Measurements from ENCODE around the gene LCAT. TPM values are rescaled to one million over a fixed set of nuclear protein-coding genes. Genes with fewer than 3 reads are reported as not detected.

The LCAT gene
- total and polyA plus RNA-seq, 8 donors = 23.9 to 37.6 (median 31.5) TPM

DNA sequence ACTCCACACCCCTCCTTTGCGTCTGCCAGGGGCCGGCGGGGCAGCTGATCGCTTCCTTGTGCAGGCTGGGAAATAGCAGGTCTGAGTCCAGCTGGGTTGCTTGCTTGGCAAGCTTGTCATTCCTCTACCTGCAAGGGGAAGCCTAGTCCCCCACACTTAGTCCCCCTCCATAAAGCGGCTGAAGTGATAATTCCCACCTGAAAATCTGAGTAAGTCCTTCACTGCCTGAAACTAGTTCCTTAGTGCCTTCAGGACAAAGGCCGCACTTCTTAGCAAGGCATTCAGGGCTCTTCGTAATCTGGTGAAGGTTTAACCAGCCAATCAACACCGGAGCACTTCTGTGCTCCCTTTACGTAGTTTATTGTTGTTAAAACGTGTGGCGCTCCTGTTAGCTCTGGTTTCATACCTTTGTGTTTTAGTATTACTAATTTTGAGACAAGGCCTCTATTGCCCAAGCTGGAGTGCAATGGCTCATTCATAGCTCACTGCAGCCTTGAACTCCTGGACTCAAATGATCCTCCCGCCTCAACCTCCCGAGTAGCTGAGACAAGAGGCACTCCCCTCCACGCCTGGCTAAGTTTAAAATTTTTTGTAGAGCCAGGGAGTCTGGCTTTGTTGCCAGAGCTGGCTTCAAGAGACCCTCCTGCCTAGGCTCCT, 50.0 kb downstream of the LCAT start:
- no peaks in the 10 kb centered on the region for H3K9me3 ChIP-seq
- intact Hi-C loops (cut with DNase I) = no loop called here
- H3K27ac ChIP-seq = peak overlapping the region; percentile 90 to 94
- ATAC-seq (peak; percentile 17), DNase-seq (no peak)
- H3K4me3 ChIP-seq = peak overlapping the region; percentile 81 to 90
- H3K4me1 ChIP-seq = peaks cover 6 to 52% of the 10 kb centered on the region in 2 donors
- H3K36me3 ChIP-seq = no peaks in the 10 kb centered on the region
- no peaks in the 10 kb centered on the region for H3K27me3 ChIP-seq
- TF ChIP-seq, protein P1, sequence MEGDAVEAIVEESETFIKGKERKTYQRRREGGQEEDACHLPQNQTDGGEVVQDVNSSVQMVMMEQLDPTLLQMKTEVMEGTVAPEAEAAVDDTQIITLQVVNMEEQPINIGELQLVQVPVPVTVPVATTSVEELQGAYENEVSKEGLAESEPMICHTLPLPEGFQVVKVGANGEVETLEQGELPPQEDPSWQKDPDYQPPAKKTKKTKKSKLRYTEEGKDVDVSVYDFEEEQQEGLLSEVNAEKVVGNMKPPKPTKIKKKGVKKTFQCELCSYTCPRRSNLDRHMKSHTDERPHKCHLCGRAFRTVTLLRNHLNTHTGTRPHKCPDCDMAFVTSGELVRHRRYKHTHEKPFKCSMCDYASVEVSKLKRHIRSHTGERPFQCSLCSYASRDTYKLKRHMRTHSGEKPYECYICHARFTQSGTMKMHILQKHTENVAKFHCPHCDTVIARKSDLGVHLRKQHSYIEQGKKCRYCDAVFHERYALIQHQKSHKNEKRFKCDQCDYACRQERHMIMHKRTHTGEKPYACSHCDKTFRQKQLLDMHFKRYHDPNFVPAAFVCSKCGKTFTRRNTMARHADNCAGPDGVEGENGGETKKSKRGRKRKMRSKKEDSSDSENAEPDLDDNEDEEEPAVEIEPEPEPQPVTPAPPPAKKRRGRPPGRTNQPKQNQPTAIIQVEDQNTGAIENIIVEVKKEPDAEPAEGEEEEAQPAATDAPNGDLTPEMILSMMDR (IDR thresholded peaks at IDR 0.05) = no peak

DNA sequence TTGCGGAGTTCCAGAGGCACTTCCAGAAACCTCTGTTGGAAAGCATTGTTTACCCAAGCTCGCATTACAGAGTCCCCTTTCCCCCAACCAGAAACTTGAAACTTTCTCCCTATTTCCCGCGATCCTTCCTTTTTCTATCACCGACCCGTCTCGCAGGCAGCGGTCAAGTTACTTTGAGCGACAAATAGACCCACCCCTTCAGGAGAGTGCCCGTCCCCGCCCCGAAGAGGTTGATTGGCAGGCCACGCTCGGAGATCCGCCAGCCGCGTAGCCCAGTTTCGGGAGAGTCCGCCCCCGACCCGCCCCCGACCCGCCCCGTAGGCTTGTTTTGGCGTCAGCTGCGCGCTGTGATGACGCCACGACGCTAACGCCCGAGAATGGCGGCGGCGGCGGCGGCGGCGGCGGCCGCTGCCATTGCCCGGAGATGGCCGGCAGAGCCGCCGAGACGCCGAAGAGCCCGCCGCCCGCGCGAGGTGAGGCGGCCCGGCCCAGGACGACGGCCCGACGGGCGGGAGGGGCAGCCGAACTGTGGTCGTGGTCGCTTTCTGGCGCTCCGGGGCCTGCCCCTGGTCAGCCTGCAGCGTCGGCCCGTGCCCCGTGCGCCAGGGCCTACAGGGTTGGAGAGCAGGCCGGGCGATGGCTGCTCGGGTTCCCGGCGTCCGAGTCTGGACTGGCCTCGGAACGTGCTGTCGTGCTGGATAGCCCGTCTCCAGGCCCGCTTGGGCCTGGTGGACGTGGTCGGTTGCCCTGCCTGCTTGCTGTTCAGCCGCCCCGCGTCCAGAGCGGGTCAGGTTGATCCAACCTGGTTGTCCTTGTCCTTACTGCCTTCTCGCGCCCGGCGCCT, 50.8 kb downstream of the LCAT start, which contains the start of gene PSKH1:
Gene PSKH1 (plus strand): TSS at position 356 of the 844 bp plus-strand sequence. CDS start 15,496 bp downstream, outside the sequence.
- Histone ChIP-seq H3K27me3 (no peaks in the 10 kb centered on the region), H3K27ac (peak within 1 kb of the TSS; percentile 90 to 94), H3K4me3 (peak within 1 kb of the TSS; percentile 81 to 90), H3K9me3 (no peaks in the 10 kb centered on the region), H3K36me3 (no peaks in the 10 kb centered on the region), H3K4me1 (peaks cover 6 to 49% of the 10 kb centered on the region in 2 donors)
- ATAC-seq = peak; percentile 98
- peak; percentile 92 to 99 (median 98) for DNase-seq
- intact Hi-C loops (cut with DNase I) = no loop called here
- TF ChIP-seq, protein P1 (IDR thresholded peaks at IDR 0.05) = no peak

DNA sequence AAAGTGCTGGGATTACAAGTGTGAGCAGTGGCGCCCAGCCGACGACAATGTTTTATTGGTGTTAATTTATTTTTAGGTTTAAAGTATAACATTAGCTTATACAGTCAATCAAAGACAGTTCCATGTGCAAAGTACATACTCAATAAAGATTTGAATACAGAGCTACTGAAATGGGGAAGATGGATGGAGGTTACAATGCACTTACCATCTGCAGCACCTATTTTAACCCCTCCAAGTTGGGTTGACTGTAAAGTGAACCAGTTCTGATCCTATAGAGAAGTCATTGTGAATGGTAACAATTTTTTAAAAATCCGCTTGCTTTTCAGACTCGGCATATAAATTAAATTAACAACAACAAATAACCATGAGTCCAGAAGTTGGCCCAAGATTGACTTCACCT, 51.5 kb downstream of the LCAT start:
- peak overlapping the region; percentile 81 to 90 for H3K4me3 ChIP-seq
- intact Hi-C loops (cut with DNase I) = no loop called here
- peak overlapping the region in 1 of 2 donors; percentile 94 for H3K27ac ChIP-seq
- no peaks in the 10 kb centered on the region for H3K27me3 ChIP-seq
- H3K9me3 ChIP-seq = no peaks in the 10 kb centered on the region
- no peaks in the 10 kb centered on the region for H3K36me3 ChIP-seq
- TF ChIP-seq, protein P1 (IDR thresholded peaks at IDR 0.05) = no peak
- peaks cover 6 to 47% of the 10 kb centered on the region in 2 donors for H3K4me1 ChIP-seq
- no peak for ATAC-seq
- no peak for DNase-seq

Other genes starting within 250 kb of the LCAT start
- gene GFOD2, start 224.8 kb downstream of the LCAT start, total RNA-seq = 10 to 100 TPM; 13.7 to 18.6 TPM
- gene GFOD2, start 224.8 kb downstream of the LCAT start, polyA plus RNA-seq (ENCODE audit: insufficient read length in 6 of 6) = 10 to 100 TPM; 30.7 to 39.5 (median 33.1) TPM
- gene RANBP10, start 137.6 kb downstream of the LCAT start, total RNA-seq = 10 to 100 TPM; 16.8 to 18.0 TPM
- gene RANBP10, start 137.6 kb downstream of the LCAT start, polyA plus RNA-seq (ENCODE audit: insufficient read length in 6 of 6) = 10 to 100 TPM; 32.5 to 45.8 (median 39.5) TPM
- 1 to 10 TPM in 1 of 2 donors, under 1 TPM in 1; 0.52 to 4.4 TPM for gene TSNAXIP1, start 137.2 kb downstream of the LCAT start, total RNA-seq
- gene TSNAXIP1, start 137.2 kb downstream of the LCAT start, polyA plus RNA-seq (ENCODE audit: insufficient read length in 6 of 6) = 1 to 10 TPM; 5.2 to 7.1 (median 6.8) TPM
- gene THAP11, start 101.8 kb downstream of the LCAT start, total RNA-seq = 10 to 100 TPM; 21.7 to 26.2 TPM
- gene THAP11, start 101.8 kb downstream of the LCAT start, polyA plus RNA-seq (ENCODE audit: insufficient read length in 6 of 6) = 10 to 100 TPM; 24.7 to 30.5 (median 28.2) TPM
- 10 to 100 TPM; 91.5 to 92.2 TPM for gene NUTF2, start 97.2 kb downstream of the LCAT start, total RNA-seq
- 100 to 1,000 TPM; 108 to 123 (median 117) TPM for gene NUTF2, start 97.2 kb downstream of the LCAT start, polyA plus RNA-seq (ENCODE audit: insufficient read length in 6 of 6)
- gene CENPT, start 96.4 kb downstream of the LCAT start, total RNA-seq = 10 to 100 TPM; 30.8 to 37.9 TPM
- 10 to 100 TPM; 47.7 to 62.6 (median 53.4) TPM for gene CENPT, start 96.4 kb downstream of the LCAT start, polyA plus RNA-seq (ENCODE audit: insufficient read length in 6 of 6)
- gene EDC4, start 71.1 kb downstream of the LCAT start, total RNA-seq = 10 to 100 TPM; 47.9 to 48.8 TPM
- gene EDC4, start 71.1 kb downstream of the LCAT start, polyA plus RNA-seq (ENCODE audit: insufficient read length in 6 of 6) = 10 to 100 TPM; 73.3 to 94.4 (median 77.5) TPM
- gene NRN1L, start 59.2 kb downstream of the LCAT start, total RNA-seq = 1 to 10 TPM in 1 of 2 donors, not detected in 1; 1.7 TPM
- 1 to 10 TPM; 1.1 to 2.6 (median 1.9) TPM for gene NRN1L, start 59.2 kb downstream of the LCAT start, polyA plus RNA-seq (ENCODE audit: insufficient read length in 6 of 6)
- 10 to 100 TPM; 25.4 to 29.6 TPM for gene PSKH1, start 50.9 kb downstream of the LCAT start, total RNA-seq
- 10 to 100 TPM; 20.8 to 32.1 (median 29.8) TPM for gene PSKH1, start 50.9 kb downstream of the LCAT start, polyA plus RNA-seq (ENCODE audit: insufficient read length in 6 of 6)
- gene CTRL, start 12.3 kb downstream of the LCAT start, total RNA-seq = under 1 TPM in 1 of 2 donors, not detected in 1; 0.50 TPM
- 1 to 10 TPM; 3.5 to 7.1 (median 5.3) TPM for gene CTRL, start 12.3 kb downstream of the LCAT start, polyA plus RNA-seq (ENCODE audit: insufficient read length in 6 of 6)
- 10 to 100 TPM; 59.7 to 76.8 TPM for gene PSMB10, start 7.3 kb downstream of the LCAT start, total RNA-seq
- gene PSMB10, start 7.3 kb downstream of the LCAT start, polyA plus RNA-seq (ENCODE audit: insufficient read length in 6 of 6) = 10 to 100 TPM; 20.7 to 34.2 (median 28.5) TPM
- gene SLC12A4, start 24.5 kb upstream of the LCAT start, total RNA-seq = 100 to 1,000 TPM in 1 of 2 donors, 10 to 100 TPM in 1; 99.2 to 121 TPM
- gene SLC12A4, start 24.5 kb upstream of the LCAT start, polyA plus RNA-seq (ENCODE audit: insufficient read length in 6 of 6) = 10 to 100 TPM; 42.6 to 55.7 (median 51.0) TPM
- under 1 TPM in 1 of 2 donors, not detected in 1; 0.60 TPM for gene DPEP3, start 36.4 kb upstream of the LCAT start, total RNA-seq
- gene DPEP3, start 36.4 kb upstream of the LCAT start, polyA plus RNA-seq (ENCODE audit: insufficient read length in 6 of 6) = under 1 TPM in 2 of 6 donors, not detected in 4; 0.08 to 0.09 TPM
- 10 to 100 TPM in 1 of 2 donors, 1 to 10 TPM in 1; 7.3 to 12.6 TPM for gene DPEP2, start 55.4 kb upstream of the LCAT start, total RNA-seq
- gene DPEP2, start 55.4 kb upstream of the LCAT start, polyA plus RNA-seq (ENCODE audit: insufficient read length in 6 of 6) = 1 to 10 TPM; 2.3 to 3.7 (median 3.2) TPM
- gene DPEP2NB, start 71.8 kb upstream of the LCAT start, total RNA-seq = not detected
- not detected for gene DPEP2NB, start 71.8 kb upstream of the LCAT start, polyA plus RNA-seq (ENCODE audit: insufficient read length in 6 of 6)
- 10 to 100 TPM in 1 of 2 donors, 1 to 10 TPM in 1; 6.7 to 10.5 TPM for gene DDX28, start 79.1 kb upstream of the LCAT start, total RNA-seq
- 1 to 10 TPM; 5.1 to 7.4 (median 6.8) TPM for gene DDX28, start 79.1 kb upstream of the LCAT start, polyA plus RNA-seq (ENCODE audit: insufficient read length in 6 of 6)
- 10 to 100 TPM; 16.2 to 22.4 TPM for gene DUS2, start 79.2 kb upstream of the LCAT start, total RNA-seq
- gene DUS2, start 79.2 kb upstream of the LCAT start, polyA plus RNA-seq (ENCODE audit: insufficient read length in 6 of 6) = 10 to 100 TPM; 13.9 to 19.2 (median 16.4) TPM
- 10 to 100 TPM; 58.5 to 65.8 TPM for gene NFATC3, start 141.2 kb upstream of the LCAT start, total RNA-seq
- gene NFATC3, start 141.2 kb upstream of the LCAT start, polyA plus RNA-seq (ENCODE audit: insufficient read length in 6 of 6) = 10 to 100 TPM; 34.6 to 42.9 (median 38.4) TPM

Measured in left lung (tissue), 10 donors.